ENCODE measurements around the gene GID8.
A peak's percentile ranks its signal among the peaks of the same experiment; 100 is the strongest.

GID8 gene

GRCh38 chr20:62951896-62952372 lies 14.0 kb downstream of the GID8 start:
- Mint-ChIP-seq H3K4me3 (no peak overlapping the region), H3K9me3 (no peaks in the 10 kb centered on the region), H3K27ac (no peak overlapping the region), H3K36me3 (ENCODE audit: low read depth) (peaks cover 45% of the 10 kb centered on the region), H3K4me1 (peaks cover 9% of the 10 kb centered on the region), H3K27me3 (ENCODE audit: low read depth) (no peaks in the 10 kb centered on the region)
- no peak for TF ChIP-seq CTCF (IDR thresholded peaks at IDR 0.05; ENCODE audit: unreplicated experiment in 3 of 3)

- H3K4me3 Mint-ChIP-seq: no peak within 1 kb of the TSS
- peak within 1 kb of the TSS in 1 of 3 experiments; percentile 91 for H3K27ac Mint-ChIP-seq
- H3K36me3 Mint-ChIP-seq (ENCODE audit: low read depth): peaks cover 39% of the 10 kb centered on the region
- H3K27me3 Mint-ChIP-seq (ENCODE audit: low read depth): no peaks in the 10 kb centered on the region
- TF ChIP-seq CTCF (IDR thresholded peaks at IDR 0.05; ENCODE audit: unreplicated experiment in 3 of 3): no peak
- no peaks in the 10 kb centered on the region for H3K9me3 Mint-ChIP-seq
- peaks cover 9% of the 10 kb centered on the region for H3K4me1 Mint-ChIP-seq
Measured at GRCh38 chr20:62952373-62952967, 14.5 kb downstream of the GID8 start, which contains the start of gene SLC17A9. SLC17A9 (plus strand) TSS chr20:62952709; CDS start chr20:62952831, 122 bp downstream.

- H3K9me3 Mint-ChIP-seq: no peaks in the 10 kb centered on the region
- peaks cover 32% of the 10 kb centered on the region for H3K36me3 Mint-ChIP-seq (ENCODE audit: low read depth)
- peaks cover 9% of the 10 kb centered on the region for H3K4me1 Mint-ChIP-seq
- H3K27ac Mint-ChIP-seq: peak overlapping the region; percentile 91 to 96 (median 91)
- H3K4me3 Mint-ChIP-seq: no peak overlapping the region
- H3K27me3 Mint-ChIP-seq (ENCODE audit: low read depth): peaks cover 3% of the 10 kb centered on the region
- TF ChIP-seq CTCF (IDR thresholded peaks at IDR 0.05; ENCODE audit: unreplicated experiment in 3 of 3): no peak
Measured at GRCh38 chr20:62952968-62953838, 15.3 kb downstream of the GID8 start.

GRCh38 chr20:62953839-62954703 lies 16.1 kb downstream of the GID8 start:
- H3K4me1 Mint-ChIP-seq: peaks cover 9% of the 10 kb centered on the region
- H3K27me3 Mint-ChIP-seq (ENCODE audit: low read depth): peaks cover 3% of the 10 kb centered on the region
- peak overlapping the region; percentile 58 to 71 (median 64) for H3K4me3 Mint-ChIP-seq
- no peak for TF ChIP-seq CTCF (IDR thresholded peaks at IDR 0.05; ENCODE audit: unreplicated experiment in 3 of 3)
- no peaks in the 10 kb centered on the region for H3K9me3 Mint-ChIP-seq
- peak overlapping the region; percentile 91 to 96 (median 91) for H3K27ac Mint-ChIP-seq
- H3K36me3 Mint-ChIP-seq (ENCODE audit: low read depth): peaks cover 23% of the 10 kb centered on the region

- Mint-ChIP-seq H3K4me3 (no peak overlapping the region), H3K27ac (no peak overlapping the region), H3K4me1 (peaks cover 9% of the 10 kb centered on the region), H3K9me3 (no peaks in the 10 kb centered on the region), H3K27me3 (ENCODE audit: low read depth) (peaks cover 7% of the 10 kb centered on the region), H3K36me3 (ENCODE audit: low read depth) (peaks cover 7% of the 10 kb centered on the region)
- TF ChIP-seq CTCF (IDR thresholded peaks at IDR 0.05; ENCODE audit: unreplicated experiment in 3 of 3): no peak
Measured at GRCh38 chr20:62955519-62956386, 17.8 kb downstream of the GID8 start.

Data from nephron (organoid).